Measurements from ENCODE around the gene PASK. TPM values are rescaled to one million over a fixed set of nuclear protein-coding genes. Genes with fewer than 3 reads are reported as not detected.

Gene PASK
- total and polyA plus RNA-seq, 2 of the 4 experiments (the other 2 are of a cell fraction): 4.1 TPM

DNA sequence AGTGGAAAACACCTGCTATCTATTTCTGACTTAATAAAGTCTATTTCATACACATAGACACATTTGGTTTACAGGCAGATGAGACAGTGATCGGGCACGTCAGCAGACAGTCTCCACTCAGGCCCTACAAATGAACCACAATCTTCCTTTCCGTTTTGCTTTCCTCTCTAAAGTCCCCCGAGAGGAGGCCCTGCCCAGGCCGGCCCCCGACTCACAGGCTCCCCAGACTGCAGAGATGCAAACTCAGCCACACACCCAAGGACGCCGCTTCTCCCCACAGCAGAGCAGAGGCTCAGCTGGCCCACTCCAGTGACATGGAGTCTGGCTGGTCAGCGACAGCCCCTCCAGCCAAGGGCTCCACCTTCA is 37.8 kb downstream of the PASK start:
- Histone ChIP-seq H3K9ac (ENCODE audit: low read depth, low read length) (no peak overlapping the region), H3K9me3 (ENCODE audit: control insufficient read depth, insufficient read depth, low read length) (no peaks in the 10 kb centered on the region), H3K23ac (ENCODE audit: low read depth, low read length) (no peak overlapping the region), H2AFZ (replicated peaks; ENCODE audit: low read length, poor library complexity) (no peak overlapping the region), H2BK20ac (ENCODE audit: low read depth, low read length) (no peak overlapping the region), H3K56ac (ENCODE audit: extremely low read depth, insufficient read depth, low read length) (no peak overlapping the region), H2AK9ac (replicated peaks; ENCODE audit: low read depth, low read length, poor library complexity) (no peak overlapping the region), H2BK120ac (ENCODE audit: low read depth, low read length) (no peak overlapping the region), H4K5ac (ENCODE audit: low read depth, low read length) (no peak overlapping the region), H2AK5ac (ENCODE audit: low read depth, low read length) (no peak overlapping the region), H2BK5ac (ENCODE audit: low read depth, low read length, poor library complexity, severe bottlenecking) (no peak overlapping the region), H4K20me1 (ENCODE audit: insufficient read depth, low read length) (no peaks in the 10 kb centered on the region), H3K4me2 (ENCODE audit: low read depth, low read length) (no peak overlapping the region), H3K27me3 (ENCODE audit: control insufficient read depth, insufficient read depth, low read length) (no peaks in the 10 kb centered on the region), H3K9me1 (ENCODE audit: insufficient read depth, low read length) (peaks cover 6% of the 10 kb centered on the region; the same call in 1 of the 2 replicates), H3K27ac (ENCODE audit: insufficient read depth, low read length) (no peak overlapping the region), H3K4me3 (ENCODE audit: insufficient read depth, low read depth, low read length) (no peak overlapping the region), H3K18ac (ENCODE audit: low read depth, low read length) (no peak overlapping the region), H3K79me1 (ENCODE audit: low read depth in 1 of 2, low read length in 2 of 2) (0 out of 4 replicates have a peak, but pooled peaks cover 0 to 2% of the 10 kb centered on the region in 2 experiments), H3K4ac (ENCODE audit: low read depth, low read length) (no peak overlapping the region), H3K36me3 (ENCODE audit: control insufficient read depth, insufficient read depth, low read length) (0 out of 2 replicates have a peak, but pooled peaks cover 2% of the 10 kb centered on the region), H4K8ac (ENCODE audit: low read depth in 2 of 2, low read length in 2 of 2) (no peak overlapping the region), H3K4me1 (ENCODE audit: control insufficient read depth, insufficient read depth, low read length) (no peaks in the 10 kb centered on the region), H2BK15ac (ENCODE audit: low read depth, low read length) (no peak overlapping the region), H4K91ac (ENCODE audit: insufficient read depth, low read depth, low read length) (no peak overlapping the region), H3K14ac (replicated peaks; ENCODE audit: low read depth, low read length) (no peak overlapping the region)
- ChIA-PET POLR2A (ENCODE audit: unreplicated experiment) (no interaction called here), CTCF (no interaction called here)
- DNase-seq: no peak
- BruUV-seq (replicated peaks): no TSS peak
- dilution Hi-C loops (cut with HindIII; ENCODE audit: low sequenced_read_pairs, unreplicated experiment) (no loop called here), in situ Hi-C loops (cut with MboI; ENCODE audit: low sequenced_read_pairs) (no loop called here), intact Hi-C loops (cut with micrococcal nuclease) (no loop called here)
- TF ChIP-seq NFE2L2 (IDR thresholded peaks at IDR 0.05; ENCODE audit: low read depth, low read length) (no peak), SMC3 (IDR thresholded peaks at IDR 0.05; ENCODE audit: low read depth, low read length) (no peak), CEBPB (IDR thresholded peaks at IDR 0.05; ENCODE audit: low read depth, low read length) (no peak), RFX5 (IDR thresholded peaks at IDR 0.05; ENCODE audit: low read depth, low read length) (no peak), BHLHE40 (IDR thresholded peaks at IDR 0.05; ENCODE audit: low read depth, low read length) (no peak), FOS (IDR thresholded peaks at IDR 0.05; ENCODE audit: low read depth, low read length) (no peak), MAZ (IDR thresholded peaks at IDR 0.05; ENCODE audit: borderline replicate concordance, low read depth, low read length) (no peak), POLR2A (IDR thresholded peaks at IDR 0.05; ENCODE audit: low read depth, low read length) (no peak)
- TF ChIP-seq, protein P1, sequence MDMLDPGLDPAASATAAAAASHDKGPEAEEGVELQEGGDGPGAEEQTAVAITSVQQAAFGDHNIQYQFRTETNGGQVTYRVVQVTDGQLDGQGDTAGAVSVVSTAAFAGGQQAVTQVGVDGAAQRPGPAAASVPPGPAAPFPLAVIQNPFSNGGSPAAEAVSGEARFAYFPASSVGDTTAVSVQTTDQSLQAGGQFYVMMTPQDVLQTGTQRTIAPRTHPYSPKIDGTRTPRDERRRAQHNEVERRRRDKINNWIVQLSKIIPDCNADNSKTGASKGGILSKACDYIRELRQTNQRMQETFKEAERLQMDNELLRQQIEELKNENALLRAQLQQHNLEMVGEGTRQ (IDR thresholded peaks at IDR 0.05; ENCODE audit: low read depth, low read length): no peak
- no peak for ATAC-seq (ENCODE audit: low read depth)
- 100% methylated on average over 2 of the region's 9 CpGs; no CpG with 5 or more reads in 1 of the 2 experiments for WGBS, 2 experiments (ENCODE audit: extremely low coverage in 2 of 2, insufficient read length in 1 of 2)

Measured in IMR-90 (cell line).